Fibroblast of the aortic adventitia (primary cell): ENCODE measurements around the gene LHFPL3. TPM values are rescaled to one million over a fixed set of nuclear protein-coding genes. Genes with fewer than 3 reads are reported as not detected.

ENCODE experiments used
- DNase-seq: peaks from one replicate; pipeline ENCODE4 v3.0.0-alpha.2; 2010; ENCODE audit warnings: low read depth
- H3K4me3 ChIP-seq: 2 replicates; pipeline ENCODE4 v1.5.1; 2011; ENCODE audit warnings: low read depth, mild to moderate bottlenecking, control low read depth, low read length, moderate library complexity
- CTCF ChIP-seq: IDR thresholded peaks from 2 replicates; pipeline ENCODE4 v1.5.1; 2011; ENCODE audit warnings: mild to moderate bottlenecking, low read length, control low read depth, inconsistent platforms; ENCODE audit not compliant: insufficient read depth
- total RNA-seq: library from RNA; depleted of rRNA; stranded (reverse); fragments of >200 nt; gene quantifications from 2 replicates; pipeline ENCODE4 v1.2.3, GENCODE V29; 2012; ENCODE audit warnings: low replicate concordance

The LHFPL3 gene
- total RNA-seq, 1 donor, result not detected

DNA sequence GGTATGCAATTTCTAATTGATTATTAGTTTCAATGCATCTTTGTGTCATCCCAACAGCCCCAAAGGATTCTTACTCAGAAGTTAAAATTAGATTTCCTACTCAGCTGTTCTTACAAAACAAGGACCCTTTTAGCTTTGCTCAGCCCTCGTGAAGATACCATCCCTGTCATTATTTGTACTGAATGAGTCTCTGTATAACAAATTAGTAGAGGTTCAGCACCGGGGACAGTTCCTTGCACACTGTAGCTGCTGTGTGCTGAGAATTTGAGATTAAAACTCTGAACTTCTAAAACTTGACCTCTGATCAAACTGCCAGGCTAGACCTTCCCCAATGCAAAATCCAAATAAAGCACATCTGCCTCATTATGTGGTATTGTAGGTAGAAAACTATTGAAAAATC is 299.1 kb downstream of the LHFPL3 start:
- no peak for TF ChIP-seq CTCF
- H3K4me3 ChIP-seq, result no peak overlapping the region
- peak; percentile 36 for DNase-seq

- no peak overlapping the region for H3K4me3 ChIP-seq
Measured at GRCh38 chr7:104628017-104628416, 299.6 kb downstream of the LHFPL3 start.

GRCh38 chr7:104629408-104629807 is 301.0 kb downstream of the LHFPL3 start:
- no peak for DNase-seq
- no peak overlapping the region for H3K4me3 ChIP-seq
- TF ChIP-seq CTCF, result no peak

More at GRCh38 chr7:104628017-104628416, 299.6 kb downstream of the LHFPL3 start:
- no peak for DNase-seq
- no peak for TF ChIP-seq CTCF

- no peak for DNase-seq
- TF ChIP-seq CTCF, result no peak
- no peak overlapping the region for H3K4me3 ChIP-seq
Measured at GRCh38 chr7:104640506-104640905, 312.1 kb downstream of the LHFPL3 start.

DNA sequence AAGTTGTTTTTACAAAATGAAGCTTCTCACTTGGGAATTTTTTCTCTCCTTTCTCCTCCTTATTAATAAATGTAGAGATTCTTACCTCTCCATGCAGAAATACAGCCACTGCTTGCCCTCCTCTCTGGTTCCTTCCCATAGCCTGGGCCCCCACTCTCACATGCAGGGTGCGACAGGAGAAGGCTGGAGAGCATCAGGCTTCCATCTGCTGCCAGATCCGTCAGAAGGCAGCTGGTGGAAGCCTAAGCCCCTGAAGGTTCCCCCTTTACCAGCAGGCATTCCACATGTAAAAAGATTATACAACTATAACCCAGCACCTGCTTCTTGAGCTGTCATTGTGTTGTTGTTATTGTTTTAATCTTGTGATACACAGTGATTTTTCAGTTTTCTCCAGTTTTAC is 314.2 kb downstream of the LHFPL3 start:
- DNase-seq, result no peak
- H3K4me3 ChIP-seq, result no peak overlapping the region
- TF ChIP-seq CTCF, result no peak

DNA sequence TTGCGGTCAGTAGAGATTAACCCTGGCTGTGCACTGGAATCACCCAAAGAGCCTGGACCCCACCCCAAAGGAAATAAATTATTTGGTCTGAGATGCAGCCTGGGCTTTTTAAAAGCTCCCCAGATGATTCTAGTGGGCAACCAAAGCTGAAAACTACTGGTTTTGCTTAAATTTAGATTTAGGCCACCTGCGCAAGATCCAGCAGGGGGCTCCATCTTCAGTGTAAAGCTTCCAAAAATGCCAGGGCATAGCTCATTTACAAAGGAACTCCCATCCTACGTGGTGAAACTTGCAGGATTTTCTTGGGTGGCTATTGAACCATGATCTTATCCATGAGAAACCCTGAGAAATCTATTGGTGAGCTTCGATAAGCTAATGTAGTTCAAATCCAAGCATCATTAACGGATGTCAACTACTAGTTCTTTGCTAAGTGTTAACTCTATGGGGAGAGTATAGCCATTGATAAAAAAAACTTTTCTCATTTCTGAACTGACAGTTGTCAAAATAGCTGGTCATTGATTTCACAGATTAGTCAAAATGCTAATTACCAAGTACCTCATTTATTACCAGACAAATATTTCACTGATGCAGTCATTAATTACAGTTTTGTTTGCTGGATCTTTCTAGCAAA is 315.3 kb downstream of the LHFPL3 start:
- peak; percentile 37 for DNase-seq
- H3K4me3 ChIP-seq, result no peak overlapping the region
- peak; percentile 63 for TF ChIP-seq CTCF

- no peak overlapping the region for H3K4me3 ChIP-seq
- DNase-seq, result no peak
- no peak for TF ChIP-seq CTCF
Measured at GRCh38 chr7:104650991-104651640, 322.7 kb downstream of the LHFPL3 start.
